PFSK-1 (cell line): Measurements from ENCODE around the gene WDR82.

Experiments used
- POLR2AphosphoS5 ChIP-seq: IDR thresholded peaks from 2 replicates; pipeline ENCODE4 v1.6.1; 2012; ENCODE audit warnings: low read depth, mild to moderate bottlenecking, control low read depth, low read length, moderate library complexity
- SIN3A ChIP-seq: IDR thresholded peaks from 2 replicates; pipeline ENCODE4 v1.6.1; 2012; ENCODE audit warnings: mild to moderate bottlenecking, low read length, moderate library complexity, borderline replicate concordance; ENCODE audit not compliant: insufficient read depth
- TAF1 ChIP-seq: IDR thresholded peaks from 2 replicates; pipeline ENCODE4 v1.6.1; 2012; ENCODE audit warnings: low read length, control low read depth, borderline replicate concordance; ENCODE audit not compliant: insufficient read depth

DNA sequence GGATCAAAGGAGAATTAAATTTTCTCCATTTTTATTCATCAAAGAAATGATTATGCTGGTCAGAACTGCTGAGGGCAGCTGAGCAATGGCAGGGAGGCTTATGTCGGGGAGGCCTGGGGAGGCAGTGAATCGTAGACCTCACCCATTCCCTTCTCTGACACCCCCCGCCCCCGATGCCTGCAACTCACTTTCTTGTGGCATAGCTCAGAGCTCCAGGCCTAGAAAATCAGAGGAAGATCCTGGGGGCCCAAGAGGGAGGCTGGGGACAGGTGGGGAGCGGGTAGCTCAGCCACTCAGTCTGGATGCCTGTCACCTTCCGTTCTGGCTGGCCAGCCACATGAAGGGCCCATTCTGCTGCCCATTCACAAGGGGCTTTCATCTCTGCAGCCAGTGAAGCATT is 36.6 kb upstream of the WDR82 start:
- TF ChIP-seq POLR2AphosphoS5 (no peak), SIN3A (no peak), TAF1 (no peak)
